SK-N-MC (cell line): Measurements from ENCODE around the gene IL15.

Experiments used
- EZH2 ChIP-seq: fragments of 200-600 bp; sonication (generic); IDR thresholded peaks from one replicate; pipeline ENCODE4 v1.6.1; 2017; ENCODE audit warnings: antibody characterized with exemption
- POLR2AphosphoS5 ChIP-seq: IDR thresholded peaks from 2 replicates; pipeline ENCODE4 v1.6.1; 2012; ENCODE audit warnings: mild to moderate bottlenecking, low read depth, low read length, borderline replicate concordance

DNA sequence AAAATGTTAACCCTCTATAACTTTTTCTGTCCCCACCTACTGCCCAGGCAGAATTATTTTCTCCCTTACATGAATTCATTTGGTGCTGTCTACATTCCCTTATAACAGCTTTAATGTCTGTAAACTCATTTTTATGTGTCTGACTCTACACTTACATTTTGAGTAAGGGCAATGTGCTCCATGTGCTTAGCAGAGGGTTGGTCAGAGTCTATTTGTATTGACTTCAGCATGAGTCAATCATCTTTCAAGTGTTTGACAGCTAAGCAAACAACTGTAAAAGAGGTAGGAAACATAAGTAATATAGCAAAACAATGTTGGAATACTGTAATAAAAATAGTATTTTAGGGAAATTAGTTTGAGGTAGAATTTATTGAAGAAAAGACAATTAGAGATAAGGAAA is 6.3 kb downstream of the IL15 start:
- TF ChIP-seq POLR2AphosphoS5: no peak
- no peak for TF ChIP-seq EZH2
